GM23338 (cell line): ENCODE measurements around the gene TOMM70. TPM values are rescaled to one million over a fixed set of nuclear protein-coding genes. Genes with fewer than 3 reads are reported as not detected.

ENCODE experiments used
- ATAC-seq: fragments of 200-7000 bp; cut with Tn5 transposase; 3 replicates; pipeline ENCODE4 v1.9.1; 2020
- DNase-seq: peaks from one replicate; pipeline ENCODE4 v3.0.0-alpha.2; 2015; ENCODE audit warnings: low spot score
- H2AFZ ChIP-seq: fragments of 200-600 bp; sonication (generic); 2 replicates; pipeline ENCODE4 v1.8.0; 2016; ENCODE audit warnings: antibody characterized with exemption, mild to moderate bottlenecking, moderate library complexity
- H3F3A ChIP-seq: fragments of 200-600 bp; sonication (generic); replicated peaks from 2 replicates; pipeline ENCODE4 v1.8.0; 2017; ENCODE audit warnings: antibody characterized with exemption, mixed run types, low read depth
- H3K27ac ChIP-seq: fragments of 200-600 bp; sonication (generic); 2 replicates; pipeline ENCODE4 v1.6.1; 2016; ENCODE audit warnings: low read depth
- H3K27me3 ChIP-seq: fragments of 200-600 bp; sonication (generic); 2 replicates; pipeline ENCODE4 v1.8.0; 2016; ENCODE audit warnings: mild to moderate bottlenecking, mixed run types, moderate library complexity; ENCODE audit not compliant: insufficient read depth
- H3K36me3 ChIP-seq: fragments of 200-600 bp; sonication (generic); 2 replicates; pipeline ENCODE4 v1.8.0; 2016; ENCODE audit warnings: mild to moderate bottlenecking; ENCODE audit not compliant: insufficient read depth
- H3K4me1 ChIP-seq: fragments of 200-600 bp; sonication (generic); 2 replicates; pipeline ENCODE4 v1.8.0; 2016; ENCODE audit warnings: mild to moderate bottlenecking, moderate library complexity; ENCODE audit not compliant: insufficient read depth
- H3K4me2 ChIP-seq: fragments of 200-600 bp; sonication (generic); 2 replicates; pipeline ENCODE4 v1.7.1; 2017; ENCODE audit warnings: mixed run types
- H3K4me3 ChIP-seq: fragments of 200-600 bp; sonication (generic); 2 replicates; pipeline ENCODE4 v1.6.1; 2016; ENCODE audit warnings: mixed run types
- H3K79me2 ChIP-seq: fragments of 200-600 bp; sonication (generic); replicated peaks from 2 replicates; pipeline ENCODE4 v1.8.0; 2017; ENCODE audit warnings: mild to moderate bottlenecking; ENCODE audit not compliant: insufficient read depth
- H3K9me2 ChIP-seq: fragments of 200-600 bp; sonication (generic); 2 replicates; pipeline ENCODE4 v1.8.0; 2017; ENCODE audit not compliant: insufficient read depth
- H4K20me1 ChIP-seq: fragments of 200-600 bp; sonication (generic); replicated peaks from 2 replicates; pipeline ENCODE4 v1.8.0; 2017; ENCODE audit warnings: mild to moderate bottlenecking; ENCODE audit not compliant: insufficient read depth
- H3K27ac Mint-ChIP-seq: 2 replicates; pipeline ENCODE4 v1.8.0; 2020; ENCODE audit warnings: inconsistent platforms, mild to moderate bottlenecking, moderate library complexity, mixed read lengths
- H3K27me3 Mint-ChIP-seq: 3 replicates; pipeline ENCODE4 v1.8.0; 2022; ENCODE audit warnings: low read depth, mild to moderate bottlenecking, moderate library complexity, mixed read lengths, inconsistent platforms; ENCODE audit not compliant: insufficient read depth, poor library complexity
- H3K36me3 Mint-ChIP-seq: 3 replicates; pipeline ENCODE4 v1.8.0; 2021; ENCODE audit warnings: low read depth, mild to moderate bottlenecking, inconsistent platforms, moderate library complexity, mixed read lengths
- H3K4me1 Mint-ChIP-seq: 3 replicates; pipeline ENCODE4 v1.8.0; 2020; ENCODE audit warnings: mild to moderate bottlenecking, inconsistent platforms, mixed read lengths
- H3K4me3 Mint-ChIP-seq: 3 replicates; pipeline ENCODE4 v1.8.0; 2021; ENCODE audit warnings: moderate library complexity, mild to moderate bottlenecking, inconsistent platforms, mixed read lengths
- H3K9me3 Mint-ChIP-seq: 3 replicates; pipeline ENCODE4 v1.8.0; 2020; ENCODE audit warnings: moderate library complexity, mild to moderate bottlenecking, inconsistent platforms, mixed read lengths
- CTCF ChIP-seq, 2 experiments: fragments of 200-600 bp in 1 of 2; sonication (generic) in 1 of 2; conservative IDR thresholded peaks; 2 replicates each; pipeline versions ENCODE4 v1.5.1 to v1.6.1; 2016 to 2017; ENCODE audit warnings: antibody characterized with exemption in 2 of 2, low read depth in 2 of 2, mild to moderate bottlenecking in 2 of 2, moderate library complexity in 1 of 2
- ETS1 ChIP-seq: IDR thresholded peaks from 2 replicates; pipeline ENCODE4 v1.6.1; 2016; ENCODE audit warnings: antibody characterized with exemption
- EZH2 ChIP-seq: fragments of 200-600 bp; sonication (generic); IDR thresholded peaks from one replicate; pipeline ENCODE4 v1.8.0; 2017; ENCODE audit warnings: antibody characterized with exemption, mild to moderate bottlenecking, low read depth; ENCODE audit not compliant: unreplicated experiment
- EZH2phosphoT487 ChIP-seq: fragments of 200-600 bp; sonication (generic); IDR thresholded peaks from one replicate; pipeline ENCODE4 v1.8.1; 2018; ENCODE audit warnings: antibody characterized with exemption; ENCODE audit not compliant: unreplicated experiment
- JUNB ChIP-seq: IDR thresholded peaks from one replicate; pipeline ENCODE4 v1.6.1; 2016; ENCODE audit warnings: antibody characterized with exemption; ENCODE audit not compliant: unreplicated experiment
- NANOG ChIP-seq: IDR thresholded peaks from 2 replicates; pipeline ENCODE4 v1.6.1; 2016; ENCODE audit warnings: antibody characterized with exemption, borderline replicate concordance
- POLR2AphosphoS5 ChIP-seq: IDR thresholded peaks from 2 replicates; pipeline ENCODE4 v1.6.1; 2016; ENCODE audit warnings: antibody characterized with exemption, low read depth
- REST ChIP-seq: IDR thresholded peaks from one replicate; pipeline ENCODE4 v1.6.1; 2018; ENCODE audit warnings: antibody characterized with exemption; ENCODE audit not compliant: unreplicated experiment
- STAT1 ChIP-seq: IDR thresholded peaks from one replicate; pipeline ENCODE4 v1.6.1; 2016; ENCODE audit warnings: antibody characterized with exemption; ENCODE audit not compliant: unreplicated experiment
- ZNF331 ChIP-seq: fragments of 250-450 bp; sonication (Bioruptor Pico); IDR thresholded peaks from 2 replicates; pipeline ENCODE4 v1.5.0; 2020; ENCODE audit warnings: low read depth, mild to moderate bottlenecking, moderate library complexity
- polyA plus RNA-seq: library from polyadenylated mRNA; unstranded; fragments of >200 nt; fragmentation: Nextera tagmentation; extraction: Ambion mirVana; gene quantifications from 2 replicates; pipeline ENCODE4 v1.2.1, GENCODE V29; 2016
- total RNA-seq: library from RNA; depleted of rRNA; stranded (reverse); fragments of >200 nt; shearing (Covaris generic); gene quantifications from 2 replicates; pipeline ENCODE4 v1.2.3, GENCODE V29; 2014

TOMM70 gene
- total and polyA plus RNA-seq, 2 experiments from 2014 or later = 29.5 to 66.8 TPM

GRCh38 chr3:100364421-100364820 lies 36.5 kb downstream of the TOMM70 start:
- Histone ChIP-seq H3K4me3 (no peak overlapping the region), H3K27ac (no peak overlapping the region), H4K20me1 (no peaks in the 10 kb centered on the region), H2AFZ (no peak overlapping the region), H3K4me1 (no peaks in the 10 kb centered on the region), H3K36me3 (peaks cover 25% of the 10 kb centered on the region; the same call in 1 of the 2 replicates), H3K9me2 (no peaks in the 10 kb centered on the region), H3F3A (no peaks in the 10 kb centered on the region), H3K4me2 (no peak overlapping the region), H3K79me2 (no peaks in the 10 kb centered on the region), H3K27me3 (no peaks in the 10 kb centered on the region)
- Mint-ChIP-seq H3K4me3 (no peak overlapping the region), H3K9me3 (peaks cover 3% of the 10 kb centered on the region; the same call in 2 of the 3 replicates), H3K27me3 (peaks cover 3% of the 10 kb centered on the region), H3K36me3 (peaks cover 65% of the 10 kb centered on the region), H3K27ac (no peak overlapping the region), H3K4me1 (no peaks in the 10 kb centered on the region)
- DNase-seq = no peak
- no peak for ATAC-seq
- TF ChIP-seq POLR2AphosphoS5 (no peak), EZH2phosphoT487 (no peak), REST (no peak), JUNB (no peak), ZNF331 (CRISPR knock-in tag) (no peak), EZH2 (no peak), STAT1 (no peak), NANOG (no peak), CTCF (conservative IDR thresholded peaks at IDR 0.05; ENCODE audit: low read depth in 2 of 2) (no peak)

GRCh38 chr3:100361897-100362296 lies 39.0 kb downstream of the TOMM70 start:
- H3K4me1 Mint-ChIP-seq = no peaks in the 10 kb centered on the region
- no peaks in the 10 kb centered on the region for H3K27me3 ChIP-seq
- TF ChIP-seq EZH2phosphoT487 (no peak), EZH2 (no peak), ETS1 (no peak)

More at GRCh38 chr3:100361897-100362296, 39.0 kb downstream of the TOMM70 start:
- no peaks in the 10 kb centered on the region for H3K79me2 ChIP-seq
- ATAC-seq = no peak
- Mint-ChIP-seq H3K27me3 (peaks cover 3% of the 10 kb centered on the region), H3K4me3 (no peak overlapping the region), H3K27ac (no peak overlapping the region), H3K9me3 (peaks cover 3% of the 10 kb centered on the region; the same call in 2 of the 3 replicates), H3K36me3 (peaks cover 50% of the 10 kb centered on the region)
- peaks cover 25% of the 10 kb centered on the region; the same call in 1 of the 2 replicates for H3K36me3 ChIP-seq
- H2AFZ ChIP-seq = no peak overlapping the region
- no peaks in the 10 kb centered on the region for H3K9me2 ChIP-seq
- H3K27ac ChIP-seq = no peak overlapping the region
- no peaks in the 10 kb centered on the region for H3F3A ChIP-seq
- DNase-seq = no peak
- no peaks in the 10 kb centered on the region for H4K20me1 ChIP-seq
- no peak overlapping the region for H3K4me3 ChIP-seq
- no peak overlapping the region for H3K4me2 ChIP-seq
- H3K4me1 ChIP-seq = no peaks in the 10 kb centered on the region
